ENCODE data around the gene CERKL. TPM values are rescaled to one million over a fixed set of nuclear protein-coding genes. Genes with fewer than 3 reads are reported as not detected.

The CERKL gene
- total and polyA plus RNA-seq, 2 of the 13 experiments (the other 11 are each of a cell fraction or from before 2014, with no cell fraction given) = not detected

- TF ChIP-seq ZFP91 (CRISPR knock-in tag; IDR thresholded peaks at IDR 0.05; ENCODE audit: borderline replicate concordance) = no peak
- TF ChIP-seq REXO4 (CRISPR knock-in tag; IDR thresholded peaks at IDR 0.05; ENCODE audit: borderline replicate concordance) = no peak
These were observed 30.2 kb downstream of the CERKL start (continued) for GRCh38 chr2:181626671-181627070.

- no peak overlapping the region for H3K9ac ChIP-seq (ENCODE audit: insufficient read depth, low read depth, low read length)
- no peak overlapping the region for H3K4me3 ChIP-seq (replicated peaks in 1 of 3; ENCODE audit: insufficient read depth in 1 of 3, low read depth in 2 of 3, low read length in 3 of 3)
- ChIA-PET CTCF (ENCODE audit: low intra/inter-chr PET ratio, low total read pairs) (no interaction called here), POLR2A (no interaction called here)
- no peaks in the 10 kb centered on the region for H4K20me1 ChIP-seq (ENCODE audit: insufficient read depth, low read length)
- no peak overlapping the region for H3K27ac ChIP-seq (ENCODE audit: extremely low read length, insufficient read depth, low read length)
- no peaks in the 10 kb centered on the region for H3K9me3 ChIP-seq (ENCODE audit: low read length)
- DNase-seq (ENCODE audit: low spot score) (no peak), FAIRE-seq (no peak), ATAC-seq (no peak)
- H3K79me2 ChIP-seq (ENCODE audit: insufficient read depth, low read length) = no peaks in the 10 kb centered on the region
- TF ChIP-seq KAT2B (IDR thresholded peaks at IDR 0.05; ENCODE audit: borderline replicate concordance, low read depth, low read length) (peak; percentile 68; the same call in 1 of the 2 replicates), ZIK1 (CRISPR knock-in tag; IDR thresholded peaks at IDR 0.05; ENCODE audit: borderline replicate concordance, low read depth) (no peak)
- no TSS peak for BruUV-seq (replicated peaks)
- peaks cover 4% of the 10 kb centered on the region; the same call in 1 of the 2 replicates for H3K4me1 ChIP-seq (ENCODE audit: insufficient read depth, low read length)
- H3K36me3 ChIP-seq (replicated peaks in 1 of 2; ENCODE audit: control insufficient read depth in 1 of 2, insufficient read depth in 2 of 2, low read length in 2 of 2) = no peaks in the 10 kb centered on the region
- no peak overlapping the region for H3K4me2 ChIP-seq (ENCODE audit: low read depth, low read length)
- no peak overlapping the region for H2AFZ ChIP-seq (ENCODE audit: low read length)
- intact Hi-C loops (cut with micrococcal nuclease; ENCODE audit: unreplicated experiment) (no loop called here), in situ Hi-C loops (cut with HindIII; ENCODE audit: extremely low pct_ligation_motif_present, low pct_unique_long_range_greater_than_20kb) (no loop called here)
- H3K27me3 ChIP-seq (ENCODE audit: control insufficient read depth in 1 of 2, insufficient read depth in 2 of 2, low read length in 2 of 2) = no peaks in the 10 kb centered on the region
These were observed 33.7 kb downstream of the CERKL start for GRCh38 chr2:181623159-181623558.
